A549 (cell line): ENCODE data around the gene STK11IP. TPM values are rescaled to one million over a fixed set of nuclear protein-coding genes. Genes with fewer than 3 reads are reported as not detected.

ENCODE experiments used
- BHLHE40 ChIP-seq: IDR thresholded peaks from 2 replicates; pipeline ENCODE4 v1.6.1; 2012; ENCODE audit warnings: low read depth, low read length, inconsistent platforms
- CBX2 ChIP-seq: fragments of 200-600 bp; sonication (generic); IDR thresholded peaks from 2 replicates; pipeline ENCODE4 v1.6.1; 2016; ENCODE audit warnings: low read depth, mild to moderate bottlenecking, borderline replicate concordance
- CBX8 ChIP-seq: fragments of 200-600 bp; sonication (generic); IDR thresholded peaks from 2 replicates; pipeline ENCODE4 v1.6.1; 2016
- CHD2 ChIP-seq: fragments of 150-350 bp; IDR thresholded peaks from 2 replicates; pipeline ENCODE4 v1.6.1; 2014; ENCODE audit warnings: low read length; ENCODE audit not compliant: partially characterized antibody
- EHMT2 ChIP-seq: fragments of 200-600 bp; sonication (generic); IDR thresholded peaks from 2 replicates; pipeline ENCODE4 v1.6.1; 2016; ENCODE audit warnings: antibody characterized with exemption, low read depth, mild to moderate bottlenecking, moderate library complexity
- EP300 ChIP-seq, 2 experiments: fragments of >200 bp; sonication (Bioruptor Twin); formaldehyde crosslinking; IDR thresholded peaks; 2 replicates in 1 of 2; 3 replicates in 1 of 2; pipeline ENCODE4 v1.6.1; 2016 to 2017
- FOXS1 ChIP-seq: fragments of 250-450 bp; sonication (Bioruptor Pico); IDR thresholded peaks from 2 replicates; pipeline ENCODE4 v1.5.0; 2020; ENCODE audit warnings: mild to moderate bottlenecking, moderate library complexity
- GATA3 ChIP-seq: IDR thresholded peaks from 2 replicates; pipeline ENCODE4 v1.6.1; 2012; ENCODE audit warnings: borderline replicate concordance
- HEYL ChIP-seq: fragments of 250-450 bp; sonication (Bioruptor Pico); IDR thresholded peaks from 2 replicates; pipeline ENCODE4 v1.8.0; 2021; ENCODE audit warnings: mild to moderate bottlenecking, moderate library complexity
- HOXA7 ChIP-seq: fragments of 250-450 bp; sonication (Bioruptor Pico); IDR thresholded peaks from 2 replicates; pipeline ENCODE4 v1.5.0; 2020; ENCODE audit warnings: mild to moderate bottlenecking, moderate library complexity
- HOXB5 ChIP-seq: fragments of 250-450 bp; sonication (Bioruptor Pico); IDR thresholded peaks from 2 replicates; pipeline ENCODE4 v1.5.0; 2020; ENCODE audit warnings: mild to moderate bottlenecking, moderate library complexity
- JUN ChIP-seq, 2 experiments: fragments of >200 bp; sonication (Bioruptor Twin); formaldehyde crosslinking; IDR thresholded peaks; 2 replicates in 1 of 2; 3 replicates in 1 of 2; pipeline ENCODE4 v1.6.1; 2016 to 2017
- JUNB ChIP-seq: fragments of >200 bp; sonication (Bioruptor Twin); formaldehyde crosslinking; IDR thresholded peaks from 2 replicates; pipeline ENCODE4 v1.6.1; 2016
- KDM5A ChIP-seq: fragments of 200-600 bp; sonication (generic); IDR thresholded peaks from 2 replicates; pipeline ENCODE4 v1.6.1; 2016; ENCODE audit warnings: antibody characterized with exemption, mild to moderate bottlenecking
- MYC ChIP-seq: IDR thresholded peaks from 2 replicates; pipeline ENCODE4 v1.6.1; 2012; ENCODE audit warnings: mild to moderate bottlenecking, inconsistent platforms, low read length, improper control_type of control experiment, borderline replicate concordance
- NPAS2 ChIP-seq: fragments of 250-450 bp; sonication (Bioruptor Pico); IDR thresholded peaks from 2 replicates; pipeline ENCODE4 v1.8.0; 2022; ENCODE audit warnings: mild to moderate bottlenecking, moderate library complexity, borderline replicate concordance
- PHF8 ChIP-seq: fragments of 200-600 bp; sonication (generic); IDR thresholded peaks from 2 replicates; pipeline ENCODE4 v1.6.1; 2016; ENCODE audit warnings: low read depth, mild to moderate bottlenecking, antibody characterized with exemption, moderate library complexity, borderline replicate concordance
- RAD21 ChIP-seq, 2 experiments: fragments of >200 bp in 1 of 2; sonication (Bioruptor Twin) in 1 of 2; formaldehyde crosslinking in 1 of 2; IDR thresholded peaks in 1 of 2; conservative IDR thresholded peaks in 1 of 2; 2 replicates in 1 of 2; 3 replicates in 1 of 2; pipeline ENCODE4 v1.6.1; 2012 to 2018; ENCODE audit warnings: inconsistent platforms in 1 of 2
- SMC3 ChIP-seq: fragments of >200 bp; sonication (Bioruptor Twin); formaldehyde crosslinking; IDR thresholded peaks from 3 replicates; pipeline ENCODE4 v1.6.1; 2018; ENCODE audit warnings: inconsistent platforms
- TFCP2L1 ChIP-seq: fragments of 250-450 bp; sonication (Bioruptor Pico); IDR thresholded peaks from 2 replicates; pipeline ENCODE4 v1.5.0; 2021; ENCODE audit warnings: mild to moderate bottlenecking
- ZFP36 ChIP-seq: fragments of 450-650 bp; IDR thresholded peaks from 2 replicates; pipeline ENCODE4 v1.6.1; 2014; ENCODE audit warnings: borderline replicate concordance; ENCODE audit not compliant: partially characterized antibody
- ZNF302 ChIP-seq: fragments of 250-450 bp; sonication (Bioruptor Pico); IDR thresholded peaks from 2 replicates; pipeline ENCODE4 v1.9.0; 2021; ENCODE audit warnings: inconsistent platforms, mild to moderate bottlenecking, moderate library complexity
- polyA plus RNA-seq, 4 experiments: library from polyadenylated mRNA; depleted of rRNA in 3 of 4; stranded (reverse); fragments of >200 nt; fragmentation: RNase III in 1 of 4; extraction: RNeasy Plus Mini Kit Qiagen cat#74134 plus additional on column Dnase treatment in 1 of 4; gene quantifications; 2 replicates in 3 of 4; 3 replicates in 1 of 4; pipeline ENCODE4 v1.2.3, GENCODE V29; 2011 to 2017
- TF ChIP-seq, protein P1 (sequence below): fragments of >200 bp; sonication (Bioruptor Twin); formaldehyde crosslinking; IDR thresholded peaks from 2 replicates; pipeline ENCODE4 v1.6.1; 2016
- TF ChIP-seq, protein P2 (sequence below): fragments of 250-450 bp; sonication (Bioruptor Pico); IDR thresholded peaks from 2 replicates; pipeline ENCODE4 v1.5.0; 2021; ENCODE audit warnings: mild to moderate bottlenecking, moderate library complexity, borderline replicate concordance
- TF ChIP-seq, protein P3 (sequence below): fragments of >200 bp; sonication (Bioruptor Twin); formaldehyde crosslinking; IDR thresholded peaks from 3 replicates; pipeline ENCODE4 v1.5.1; 2016
- TF ChIP-seq, protein P4 (sequence below): IDR thresholded peaks from 2 replicates; pipeline ENCODE4 v1.6.1; 2012; ENCODE audit warnings: low read depth, borderline replicate concordance
- TF ChIP-seq, protein P5 (sequence below): fragments of 450-650 bp; IDR thresholded peaks from 2 replicates; pipeline ENCODE4 v1.6.1; 2014; ENCODE audit warnings: antibody characterized with exemption
- TF ChIP-seq, protein P6 (sequence below): fragments of 250-450 bp; sonication (Bioruptor Pico); IDR thresholded peaks from 2 replicates; pipeline ENCODE4 v1.5.0; 2020; ENCODE audit warnings: low read depth, mild to moderate bottlenecking, moderate library complexity

The STK11IP gene
- polyA plus RNA-seq, 2 of the 4 experiments (the other 2 are of a cell fraction): 13.3 to 18.8 TPM

DNA sequence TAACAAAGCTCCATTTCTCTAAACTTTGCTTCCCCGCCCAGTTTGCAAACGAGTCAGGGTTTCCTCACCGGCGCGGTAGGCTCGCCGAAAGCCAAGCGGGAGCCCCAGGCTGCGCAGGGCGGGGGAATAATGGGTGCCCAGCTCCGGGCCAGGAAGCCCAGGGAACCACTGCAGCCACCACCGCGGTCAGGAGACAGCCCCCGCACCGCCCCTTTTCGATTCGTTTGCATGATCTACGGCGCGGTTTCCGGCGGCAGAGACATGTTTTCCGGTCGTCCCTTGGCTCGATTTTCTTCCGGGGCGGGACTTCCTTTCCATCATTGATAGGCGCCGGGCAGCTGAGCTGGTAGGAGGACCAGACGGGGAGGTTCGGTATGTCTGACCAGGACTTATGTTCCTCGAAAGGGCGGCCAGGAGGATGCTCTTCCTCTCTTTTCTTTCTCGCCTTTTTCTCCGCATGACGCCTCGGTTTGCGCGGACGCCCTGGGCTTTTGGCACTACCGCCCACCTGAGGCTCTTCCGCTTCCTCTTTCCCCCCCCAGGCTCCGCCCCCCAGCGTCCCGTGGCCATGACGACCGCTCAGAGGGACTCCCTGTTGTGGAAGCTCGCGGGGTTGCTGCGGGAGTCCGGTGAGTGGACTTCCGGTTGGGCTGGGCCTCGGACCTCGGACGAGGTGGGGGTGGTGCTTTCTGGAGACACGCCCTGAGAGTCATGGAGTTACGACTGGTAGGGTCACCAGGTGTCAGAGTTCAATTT, at the start of gene STK11IP (continued):
- no peak for TF ChIP-seq SMC3
- TF ChIP-seq ZFP36: no peak
- TF ChIP-seq CBX8: no peak
- no peak for TF ChIP-seq CBX2
- TF ChIP-seq, protein P1, sequence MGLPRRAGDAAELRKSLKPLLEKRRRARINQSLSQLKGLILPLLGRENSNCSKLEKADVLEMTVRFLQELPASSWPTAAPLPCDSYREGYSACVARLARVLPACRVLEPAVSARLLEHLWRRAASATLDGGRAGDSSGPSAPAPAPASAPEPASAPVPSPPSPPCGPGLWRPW: no peak
- no peak for TF ChIP-seq HOXB5 (CRISPR knock-in tag)
- no peak for TF ChIP-seq RAD21 (conservative IDR thresholded peaks at IDR 0.05 in 1 of 2, IDR thresholded peaks at IDR 0.05 in 1 of 2)
- TF ChIP-seq KDM5A: no peak
- 0 out of 2 replicates have a peak, but pooled peaks have one; percentile 54 for TF ChIP-seq MYC
- TF ChIP-seq CHD2: no peak
- no peak for TF ChIP-seq BHLHE40
- no peak for TF ChIP-seq EHMT2
- TF ChIP-seq, protein P2, sequence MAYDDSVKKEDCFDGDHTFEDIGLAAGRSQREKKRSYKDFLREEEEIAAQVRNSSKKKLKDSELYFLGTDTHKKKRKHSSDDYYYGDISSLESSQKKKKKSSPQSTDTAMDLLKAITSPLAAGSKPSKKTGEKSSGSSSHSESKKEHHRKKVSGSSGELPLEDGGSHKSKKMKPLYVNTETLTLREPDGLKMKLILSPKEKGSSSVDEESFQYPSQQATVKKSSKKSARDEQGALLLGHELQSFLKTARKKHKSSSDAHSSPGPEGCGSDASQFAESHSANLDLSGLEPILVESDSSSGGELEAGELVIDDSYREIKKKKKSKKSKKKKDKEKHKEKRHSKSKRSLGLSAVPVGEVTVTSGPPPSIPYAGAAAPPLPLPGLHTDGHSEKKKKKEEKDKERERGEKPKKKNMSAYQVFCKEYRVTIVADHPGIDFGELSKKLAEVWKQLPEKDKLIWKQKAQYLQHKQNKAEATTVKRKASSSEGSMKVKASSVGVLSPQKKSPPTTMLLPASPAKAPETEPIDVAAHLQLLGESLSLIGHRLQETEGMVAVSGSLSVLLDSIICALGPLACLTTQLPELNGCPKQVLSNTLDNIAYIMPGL (CRISPR knock-in tag): no peak
- TF ChIP-seq, protein P3, sequence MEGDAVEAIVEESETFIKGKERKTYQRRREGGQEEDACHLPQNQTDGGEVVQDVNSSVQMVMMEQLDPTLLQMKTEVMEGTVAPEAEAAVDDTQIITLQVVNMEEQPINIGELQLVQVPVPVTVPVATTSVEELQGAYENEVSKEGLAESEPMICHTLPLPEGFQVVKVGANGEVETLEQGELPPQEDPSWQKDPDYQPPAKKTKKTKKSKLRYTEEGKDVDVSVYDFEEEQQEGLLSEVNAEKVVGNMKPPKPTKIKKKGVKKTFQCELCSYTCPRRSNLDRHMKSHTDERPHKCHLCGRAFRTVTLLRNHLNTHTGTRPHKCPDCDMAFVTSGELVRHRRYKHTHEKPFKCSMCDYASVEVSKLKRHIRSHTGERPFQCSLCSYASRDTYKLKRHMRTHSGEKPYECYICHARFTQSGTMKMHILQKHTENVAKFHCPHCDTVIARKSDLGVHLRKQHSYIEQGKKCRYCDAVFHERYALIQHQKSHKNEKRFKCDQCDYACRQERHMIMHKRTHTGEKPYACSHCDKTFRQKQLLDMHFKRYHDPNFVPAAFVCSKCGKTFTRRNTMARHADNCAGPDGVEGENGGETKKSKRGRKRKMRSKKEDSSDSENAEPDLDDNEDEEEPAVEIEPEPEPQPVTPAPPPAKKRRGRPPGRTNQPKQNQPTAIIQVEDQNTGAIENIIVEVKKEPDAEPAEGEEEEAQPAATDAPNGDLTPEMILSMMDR: no peak
- no peak for TF ChIP-seq HOXA7 (CRISPR knock-in tag)
- TF ChIP-seq, protein P4, sequence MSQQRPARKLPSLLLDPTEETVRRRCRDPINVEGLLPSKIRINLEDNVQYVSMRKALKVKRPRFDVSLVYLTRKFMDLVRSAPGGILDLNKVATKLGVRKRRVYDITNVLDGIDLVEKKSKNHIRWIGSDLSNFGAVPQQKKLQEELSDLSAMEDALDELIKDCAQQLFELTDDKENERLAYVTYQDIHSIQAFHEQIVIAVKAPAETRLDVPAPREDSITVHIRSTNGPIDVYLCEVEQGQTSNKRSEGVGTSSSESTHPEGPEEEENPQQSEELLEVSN: no peak
- TF ChIP-seq PHF8: peak; percentile 90; the same call in 1 of the 2 replicates
- no peak for TF ChIP-seq JUNB
- no peak for TF ChIP-seq NPAS2 (CRISPR knock-in tag)
- TF ChIP-seq, protein P5, sequence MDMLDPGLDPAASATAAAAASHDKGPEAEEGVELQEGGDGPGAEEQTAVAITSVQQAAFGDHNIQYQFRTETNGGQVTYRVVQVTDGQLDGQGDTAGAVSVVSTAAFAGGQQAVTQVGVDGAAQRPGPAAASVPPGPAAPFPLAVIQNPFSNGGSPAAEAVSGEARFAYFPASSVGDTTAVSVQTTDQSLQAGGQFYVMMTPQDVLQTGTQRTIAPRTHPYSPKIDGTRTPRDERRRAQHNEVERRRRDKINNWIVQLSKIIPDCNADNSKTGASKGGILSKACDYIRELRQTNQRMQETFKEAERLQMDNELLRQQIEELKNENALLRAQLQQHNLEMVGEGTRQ: 0 out of 2 replicates have a peak, but pooled peaks have one; percentile 24
- TF ChIP-seq JUN (IDR thresholded peaks at IDR 0.05): peak; percentile 61 to 86
- no peak for TF ChIP-seq ZNF302
- TF ChIP-seq FOXS1 (CRISPR knock-in tag): no peak
- TF ChIP-seq, protein P6, sequence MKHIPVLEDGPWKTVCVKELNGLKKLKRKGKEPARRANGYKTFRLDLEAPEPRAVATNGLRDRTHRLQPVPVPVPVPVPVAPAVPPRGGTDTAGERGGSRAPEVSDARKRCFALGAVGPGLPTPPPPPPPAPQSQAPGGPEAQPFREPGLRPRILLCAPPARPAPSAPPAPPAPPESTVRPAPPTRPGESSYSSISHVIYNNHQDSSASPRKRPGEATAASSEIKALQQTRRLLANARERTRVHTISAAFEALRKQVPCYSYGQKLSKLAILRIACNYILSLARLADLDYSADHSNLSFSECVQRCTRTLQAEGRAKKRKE (CRISPR knock-in tag): no peak
- TF ChIP-seq HEYL: no peak
- no peak for TF ChIP-seq TFCP2L1 (CRISPR knock-in tag)
- TF ChIP-seq EP300 (IDR thresholded peaks at IDR 0.05): no peak
- TF ChIP-seq GATA3: no peak; the same call in 1 of the 2 replicates
